ENCODE results near the gene EMC8. TPM values are rescaled to one million over a fixed set of nuclear protein-coding genes. Genes with fewer than 3 reads are reported as not detected.

Gene EMC8
- polyA plus RNA-seq, 1 of the 3 experiments (the other 2 are of a cell fraction) = 45.9 TPM

GRCh38 chr16:85823328-85823920, 24.1 kb upstream of the EMC8 start:
- Histone ChIP-seq H3K9ac (no peak overlapping the region), H3K9me3 (no peaks in the 10 kb centered on the region), H2AFZ (ENCODE audit: low read depth) (no peak overlapping the region), H3K4me3 (ENCODE audit: low read depth in 2 of 2, low read length in 1 of 2) (no peak overlapping the region), H3K27me3 (ENCODE audit: insufficient read depth) (peaks cover 58% of the 10 kb centered on the region), H3K4me2 (no peak overlapping the region), H3K79me2 (ENCODE audit: insufficient read depth) (no peaks in the 10 kb centered on the region), H3K9me2 (no peaks in the 10 kb centered on the region), H3K27ac (ENCODE audit: low read depth in 2 of 2, low read length in 1 of 2) (no peak overlapping the region), H3K36me3 (replicated peaks in 1 of 2; ENCODE audit: control insufficient read depth in 1 of 2, insufficient read depth in 2 of 2, low read length in 1 of 2) (no peaks in the 10 kb centered on the region), H3F3A (replicated peaks; ENCODE audit: insufficient read depth) (no peaks in the 10 kb centered on the region), H3K4me1 (ENCODE audit: control insufficient read depth in 1 of 2, insufficient read depth in 2 of 2, low read depth in 1 of 2, low read length in 1 of 2) (no peaks in the 10 kb centered on the region), H4K20me1 (ENCODE audit: insufficient read depth) (no peaks in the 10 kb centered on the region)
- ChIA-PET CTCF (interaction anchor here (0.8 kb wide), 1 partner anchor 193 kb away, joined by 3 read pairs; no protein-coding TSS in a partner anchor), POLR2A (no interaction called here)
- DNase-seq = no peak
- 86% methylated on average over 1 of the region's 1 CpG for WGBS (ENCODE audit: low lambda C conversion rate)
- TF ChIP-seq MXI1 (IDR thresholded peaks at IDR 0.05; ENCODE audit: low read depth, low read length) (no peak), MEF2A (IDR thresholded peaks at IDR 0.05; ENCODE audit: borderline replicate concordance, low read depth) (no peak), NFIC (IDR thresholded peaks at IDR 0.05; ENCODE audit: borderline replicate concordance) (no peak), FOXM1 (IDR thresholded peaks at IDR 0.05; ENCODE audit: low read depth) (no peak), RFX5 (IDR thresholded peaks at IDR 0.05; ENCODE audit: low read length) (no peak), ZBTB33 (IDR thresholded peaks at IDR 0.05; ENCODE audit: borderline replicate concordance, low read depth) (no peak)
- TF ChIP-seq, protein P1, sequence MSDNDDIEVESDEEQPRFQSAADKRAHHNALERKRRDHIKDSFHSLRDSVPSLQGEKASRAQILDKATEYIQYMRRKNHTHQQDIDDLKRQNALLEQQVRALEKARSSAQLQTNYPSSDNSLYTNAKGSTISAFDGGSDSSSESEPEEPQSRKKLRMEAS (IDR thresholded peaks at IDR 0.05; ENCODE audit: low read depth) = no peak
- TF ChIP-seq, protein P2, sequence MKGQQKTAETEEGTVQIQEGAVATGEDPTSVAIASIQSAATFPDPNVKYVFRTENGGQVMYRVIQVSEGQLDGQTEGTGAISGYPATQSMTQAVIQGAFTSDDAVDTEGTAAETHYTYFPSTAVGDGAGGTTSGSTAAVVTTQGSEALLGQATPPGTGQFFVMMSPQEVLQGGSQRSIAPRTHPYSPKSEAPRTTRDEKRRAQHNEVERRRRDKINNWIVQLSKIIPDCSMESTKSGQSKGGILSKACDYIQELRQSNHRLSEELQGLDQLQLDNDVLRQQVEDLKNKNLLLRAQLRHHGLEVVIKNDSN (IDR thresholded peaks at IDR 0.05; ENCODE audit: borderline replicate concordance, low read depth) = no peak
- TF ChIP-seq, protein P3, sequence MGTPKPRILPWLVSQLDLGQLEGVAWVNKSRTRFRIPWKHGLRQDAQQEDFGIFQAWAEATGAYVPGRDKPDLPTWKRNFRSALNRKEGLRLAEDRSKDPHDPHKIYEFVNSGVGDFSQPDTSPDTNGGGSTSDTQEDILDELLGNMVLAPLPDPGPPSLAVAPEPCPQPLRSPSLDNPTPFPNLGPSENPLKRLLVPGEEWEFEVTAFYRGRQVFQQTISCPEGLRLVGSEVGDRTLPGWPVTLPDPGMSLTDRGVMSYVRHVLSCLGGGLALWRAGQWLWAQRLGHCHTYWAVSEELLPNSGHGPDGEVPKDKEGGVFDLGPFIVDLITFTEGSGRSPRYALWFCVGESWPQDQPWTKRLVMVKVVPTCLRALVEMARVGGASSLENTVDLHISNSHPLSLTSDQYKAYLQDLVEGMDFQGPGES (IDR thresholded peaks at IDR 0.05; ENCODE audit: low read depth, low read length) = no peak

DNA sequence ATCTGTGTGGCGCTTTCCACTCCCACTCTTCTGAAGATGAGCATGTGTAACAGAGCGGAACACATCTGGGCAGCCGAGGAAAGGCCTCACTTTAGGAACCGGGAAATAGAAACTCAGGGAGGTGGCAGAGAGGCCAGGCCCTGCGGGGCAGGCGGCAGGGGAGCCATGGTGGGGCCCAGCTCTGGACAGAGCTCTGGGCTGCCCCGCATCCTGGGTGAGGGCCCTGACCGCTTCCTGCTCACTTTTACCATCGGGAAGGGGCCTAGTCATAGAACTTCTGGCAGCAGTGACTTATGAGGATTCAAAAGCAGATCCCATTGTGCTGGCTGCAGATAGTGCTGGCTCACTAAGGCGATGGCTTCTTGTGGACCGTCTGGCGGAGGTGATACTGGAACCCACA, 22.8 kb upstream of the EMC8 start:
- POLR2A ChIA-PET = no interaction called here
- TF ChIP-seq MEF2A (IDR thresholded peaks at IDR 0.05; ENCODE audit: borderline replicate concordance, low read depth) (no peak), JUND (IDR thresholded peaks at IDR 0.05) (no peak), USF2 (IDR thresholded peaks at IDR 0.05; ENCODE audit: borderline replicate concordance, low read depth, low read length) (no peak), MXI1 (IDR thresholded peaks at IDR 0.05; ENCODE audit: low read depth, low read length) (no peak), CHD2 (IDR thresholded peaks at IDR 0.05; ENCODE audit: low read length, partially characterized antibody) (no peak), TCF12 (IDR thresholded peaks at IDR 0.05) (no peak), GATA2 (CRISPR knock-in tag; IDR thresholded peaks at IDR 0.05) (no peak), TAF1 (IDR thresholded peaks at IDR 0.05; ENCODE audit: borderline replicate concordance, low read depth, low read length) (no peak)
- TF ChIP-seq, protein P4, sequence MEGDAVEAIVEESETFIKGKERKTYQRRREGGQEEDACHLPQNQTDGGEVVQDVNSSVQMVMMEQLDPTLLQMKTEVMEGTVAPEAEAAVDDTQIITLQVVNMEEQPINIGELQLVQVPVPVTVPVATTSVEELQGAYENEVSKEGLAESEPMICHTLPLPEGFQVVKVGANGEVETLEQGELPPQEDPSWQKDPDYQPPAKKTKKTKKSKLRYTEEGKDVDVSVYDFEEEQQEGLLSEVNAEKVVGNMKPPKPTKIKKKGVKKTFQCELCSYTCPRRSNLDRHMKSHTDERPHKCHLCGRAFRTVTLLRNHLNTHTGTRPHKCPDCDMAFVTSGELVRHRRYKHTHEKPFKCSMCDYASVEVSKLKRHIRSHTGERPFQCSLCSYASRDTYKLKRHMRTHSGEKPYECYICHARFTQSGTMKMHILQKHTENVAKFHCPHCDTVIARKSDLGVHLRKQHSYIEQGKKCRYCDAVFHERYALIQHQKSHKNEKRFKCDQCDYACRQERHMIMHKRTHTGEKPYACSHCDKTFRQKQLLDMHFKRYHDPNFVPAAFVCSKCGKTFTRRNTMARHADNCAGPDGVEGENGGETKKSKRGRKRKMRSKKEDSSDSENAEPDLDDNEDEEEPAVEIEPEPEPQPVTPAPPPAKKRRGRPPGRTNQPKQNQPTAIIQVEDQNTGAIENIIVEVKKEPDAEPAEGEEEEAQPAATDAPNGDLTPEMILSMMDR (IDR thresholded peaks at IDR 0.05) = no peak

More for the DNA sequence above, 22.8 kb upstream of the EMC8 start:
- Histone ChIP-seq H3F3A (replicated peaks; ENCODE audit: insufficient read depth) (no peaks in the 10 kb centered on the region), H3K9me2 (no peaks in the 10 kb centered on the region), H3K9me3 (no peaks in the 10 kb centered on the region), H3K36me3 (replicated peaks in 1 of 2; ENCODE audit: control insufficient read depth in 1 of 2, insufficient read depth in 2 of 2, low read length in 1 of 2) (no peaks in the 10 kb centered on the region), H3K4me2 (no peak overlapping the region), H3K9ac (no peak overlapping the region), H3K79me2 (ENCODE audit: insufficient read depth) (no peaks in the 10 kb centered on the region), H3K4me3 (ENCODE audit: low read depth in 2 of 2, low read length in 1 of 2) (no peak overlapping the region), H4K20me1 (ENCODE audit: insufficient read depth) (no peaks in the 10 kb centered on the region), H2AFZ (ENCODE audit: low read depth) (no peak overlapping the region), H3K27me3 (ENCODE audit: insufficient read depth) (peaks cover 56% of the 10 kb centered on the region), H3K27ac (ENCODE audit: low read depth in 2 of 2, low read length in 1 of 2) (no peak overlapping the region), H3K4me1 (ENCODE audit: control insufficient read depth in 1 of 2, insufficient read depth in 2 of 2, low read depth in 1 of 2, low read length in 1 of 2) (no peaks in the 10 kb centered on the region)
- 56% methylated on average over 10 of the region's 12 CpGs for WGBS (ENCODE audit: low lambda C conversion rate)
- CTCF ChIA-PET = interaction anchor here (0.6 to 4.8 kb wide), 34 partner anchors 10 to 798 kb away, joined by 3 to 94 read pairs (median 7); no protein-coding TSS in a partner anchor
- DNase-seq = no peak
